HepG2 (cell line): Measurements from ENCODE around the gene FASTK. TPM values are rescaled to one million over a fixed set of nuclear protein-coding genes. Genes with fewer than 3 reads are reported as not detected.

Experiments used
- AKNA ChIP-seq: sonication (generic); formaldehyde crosslinking; IDR thresholded peaks from 2 replicates; pipeline ENCODE4 v1.4.0; 2020; ENCODE audit warnings: missing genetic modification reagents, borderline replicate concordance
- CBX2 ChIP-seq, 2 experiments: fragments of 200-600 bp in 1 of 2; sonication (generic); formaldehyde crosslinking in 1 of 2; IDR thresholded peaks; 2 replicates each; pipeline versions ENCODE4 v1.7.0 to v1.8.1; 2018 to 2022; ENCODE audit warnings: low read depth in 2 of 2, low read length in 1 of 2, mild to moderate bottlenecking in 1 of 2, missing genetic modification reagents in 1 of 2
- HMGXB4 ChIP-seq, 2 experiments: sonication (generic) in 1 of 2; formaldehyde crosslinking in 1 of 2; IDR thresholded peaks; 2 replicates each; pipeline versions ENCODE4 v1.4.0 to v1.6.1; 2018 to 2020; ENCODE audit warnings: missing genetic modification reagents in 2 of 2, borderline replicate concordance in 1 of 2, low read depth in 1 of 2, mild to moderate bottlenecking in 1 of 2, missing biosample characterization in 1 of 2
- MAFK ChIP-seq, 2 experiments: IDR thresholded peaks in 1 of 2; conservative IDR thresholded peaks in 1 of 2; 2 replicates each; pipeline ENCODE4 v1.6.1; 2011; ENCODE audit warnings: improper control_type of control experiment in 2 of 2, low read length in 2 of 2
- NCOR1 ChIP-seq: fragments of 200-600 bp; sonication (generic); IDR thresholded peaks from 2 replicates; pipeline ENCODE4 v1.7.0; 2017; ENCODE audit warnings: antibody characterized with exemption, low read length, borderline replicate concordance
- YY1 ChIP-seq: IDR thresholded peaks from 2 replicates; pipeline ENCODE4 v1.6.1; 2011; ENCODE audit warnings: low read length, low read depth, moderate library complexity, mild to moderate bottlenecking; ENCODE audit not compliant: insufficient read depth, insufficient replicate concordance
- ZFP36L1 ChIP-seq: sonication (generic); formaldehyde crosslinking; IDR thresholded peaks from 2 replicates; pipeline ENCODE4 v1.8.0; 2022; ENCODE audit warnings: mild to moderate bottlenecking, missing genetic modification reagents, moderate library complexity
- polyA plus RNA-seq, 8 experiments: library from polyadenylated mRNA; depleted of rRNA in 3 of 8; stranded (reverse) in 7 of 8; unstranded in 1 of 8; fragments of >200 nt; fragmentation: Illumina TruSeq in 4 of 8; extraction: Trizol in 4 of 8; gene quantifications; 2 replicates each; pipeline versions ENCODE4 v1.2.1 to v1.2.3, GENCODE V29; 2011 to 2016; ENCODE audit warnings: low read depth in 4 of 8, missing spikeins in 1 of 8, mixed read lengths in 1 of 8; ENCODE audit not compliant: insufficient read depth in 1 of 8
- total RNA-seq, 5 experiments: library from RNA; depleted of rRNA; stranded (reverse); fragments of >200 nt; fragmentation: Illumina TruSeq; extraction: Trizol; gene quantifications; 2 replicates each; pipeline ENCODE4 v1.2.3, GENCODE V29; 2016; ENCODE audit warnings: low read depth in 1 of 5
- TF ChIP-seq, protein P1 (sequence below): sonication (generic); formaldehyde crosslinking; conservative IDR thresholded peaks from 2 replicates; pipeline ENCODE4 v1.8.0; 2022; ENCODE audit warnings: low read depth, missing genetic modification reagents
- TF ChIP-seq, protein P2 (sequence below): IDR thresholded peaks from 2 replicates; pipeline ENCODE4 v1.4.0; 2020; ENCODE audit warnings: mild to moderate bottlenecking, missing genetic modification reagents

FASTK gene
- total and polyA plus RNA-seq, 2 of the 13 experiments (the other 11 are each of a cell fraction or from before 2014, with no cell fraction given), result 52.9 to 55.7 TPM

DNA sequence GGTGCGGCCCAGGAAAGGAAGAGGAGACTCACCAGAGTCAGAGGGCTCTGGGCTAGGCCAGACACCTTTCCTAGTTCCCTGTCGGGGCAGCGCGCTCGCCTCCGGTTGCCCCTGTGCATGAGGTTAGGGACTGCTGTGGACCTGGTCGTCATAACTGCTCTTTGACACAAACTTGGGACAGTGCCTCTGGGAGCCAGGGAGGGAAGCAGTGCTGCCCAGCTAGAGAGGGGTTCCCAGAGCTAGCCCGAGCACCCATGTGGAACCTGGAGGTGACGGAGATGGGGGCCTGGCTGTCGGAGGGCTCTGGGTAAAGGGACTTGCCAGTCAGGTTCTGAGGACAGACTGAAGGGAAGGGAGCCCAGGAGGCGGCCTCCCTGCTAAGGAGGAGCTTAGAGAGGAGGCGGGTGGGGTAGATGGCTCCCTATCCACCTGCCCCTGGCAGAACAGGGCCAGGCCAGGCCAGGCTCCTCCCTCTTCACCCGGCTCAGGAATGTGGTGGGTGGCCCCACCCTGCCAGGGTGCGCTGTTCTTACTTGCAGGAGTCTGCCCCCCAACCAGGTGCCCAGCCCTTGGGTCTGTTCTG lies 35.3 kb upstream of the FASTK start (continued):
- TF ChIP-seq MAFK (conservative IDR thresholded peaks at IDR 0.05 in 1 of 2, IDR thresholded peaks at IDR 0.05 in 1 of 2; ENCODE audit: low read length in 2 of 2) (no peak), CBX2 (IDR thresholded peaks at IDR 0.05; ENCODE audit: low read depth, low read length) (no peak), CBX2 (CRISPR knock-in tag; IDR thresholded peaks at IDR 0.05; ENCODE audit: low read depth) (no peak), YY1 (no peak), HMGXB4 (CRISPR knock-in tag; IDR thresholded peaks at IDR 0.05; ENCODE audit: borderline replicate concordance in 1 of 2, low read depth in 1 of 2) (no peak), ZFP36L1 (no peak), AKNA (CRISPR knock-in tag) (no peak), NCOR1 (no peak)
- TF ChIP-seq, protein P1, sequence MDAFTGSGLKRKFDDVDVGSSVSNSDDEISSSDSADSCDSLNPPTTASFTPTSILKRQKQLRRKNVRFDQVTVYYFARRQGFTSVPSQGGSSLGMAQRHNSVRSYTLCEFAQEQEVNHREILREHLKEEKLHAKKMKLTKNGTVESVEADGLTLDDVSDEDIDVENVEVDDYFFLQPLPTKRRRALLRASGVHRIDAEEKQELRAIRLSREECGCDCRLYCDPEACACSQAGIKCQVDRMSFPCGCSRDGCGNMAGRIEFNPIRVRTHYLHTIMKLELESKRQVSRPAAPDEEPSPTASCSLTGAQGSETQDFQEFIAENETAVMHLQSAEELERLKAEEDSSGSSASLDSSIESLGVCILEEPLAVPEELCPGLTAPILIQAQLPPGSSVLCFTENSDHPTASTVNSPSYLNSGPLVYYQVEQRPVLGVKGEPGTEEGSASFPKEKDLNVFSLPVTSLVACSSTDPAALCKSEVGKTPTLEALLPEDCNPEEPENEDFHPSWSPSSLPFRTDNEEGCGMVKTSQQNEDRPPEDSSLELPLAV, result no peak
- TF ChIP-seq, protein P2, sequence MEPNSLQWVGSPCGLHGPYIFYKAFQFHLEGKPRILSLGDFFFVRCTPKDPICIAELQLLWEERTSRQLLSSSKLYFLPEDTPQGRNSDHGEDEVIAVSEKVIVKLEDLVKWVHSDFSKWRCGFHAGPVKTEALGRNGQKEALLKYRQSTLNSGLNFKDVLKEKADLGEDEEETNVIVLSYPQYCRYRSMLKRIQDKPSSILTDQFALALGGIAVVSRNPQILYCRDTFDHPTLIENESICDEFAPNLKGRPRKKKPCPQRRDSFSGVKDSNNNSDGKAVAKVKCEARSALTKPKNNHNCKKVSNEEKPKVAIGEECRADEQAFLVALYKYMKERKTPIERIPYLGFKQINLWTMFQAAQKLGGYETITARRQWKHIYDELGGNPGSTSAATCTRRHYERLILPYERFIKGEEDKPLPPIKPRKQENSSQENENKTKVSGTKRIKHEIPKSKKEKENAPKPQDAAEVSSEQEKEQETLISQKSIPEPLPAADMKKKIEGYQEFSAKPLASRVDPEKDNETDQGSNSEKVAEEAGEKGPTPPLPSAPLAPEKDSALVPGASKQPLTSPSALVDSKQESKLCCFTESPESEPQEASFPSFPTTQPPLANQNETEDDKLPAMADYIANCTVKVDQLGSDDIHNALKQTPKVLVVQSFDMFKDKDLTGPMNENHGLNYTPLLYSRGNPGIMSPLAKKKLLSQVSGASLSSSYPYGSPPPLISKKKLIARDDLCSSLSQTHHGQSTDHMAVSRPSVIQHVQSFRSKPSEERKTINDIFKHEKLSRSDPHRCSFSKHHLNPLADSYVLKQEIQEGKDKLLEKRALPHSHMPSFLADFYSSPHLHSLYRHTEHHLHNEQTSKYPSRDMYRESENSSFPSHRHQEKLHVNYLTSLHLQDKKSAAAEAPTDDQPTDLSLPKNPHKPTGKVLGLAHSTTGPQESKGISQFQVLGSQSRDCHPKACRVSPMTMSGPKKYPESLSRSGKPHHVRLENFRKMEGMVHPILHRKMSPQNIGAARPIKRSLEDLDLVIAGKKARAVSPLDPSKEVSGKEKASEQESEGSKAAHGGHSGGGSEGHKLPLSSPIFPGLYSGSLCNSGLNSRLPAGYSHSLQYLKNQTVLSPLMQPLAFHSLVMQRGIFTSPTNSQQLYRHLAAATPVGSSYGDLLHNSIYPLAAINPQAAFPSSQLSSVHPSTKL (CRISPR knock-in tag), result no peak
